Embryonic facial prominence (tissue), 1 donor: ENCODE data around the gene TACC3.

Source experiments
- DNase-seq: peaks from one replicate; pipeline ENCODE4 v3.0.0-alpha.2; 2016; ENCODE audit errors: extremely low spot score

Gene TACC3

DNA sequence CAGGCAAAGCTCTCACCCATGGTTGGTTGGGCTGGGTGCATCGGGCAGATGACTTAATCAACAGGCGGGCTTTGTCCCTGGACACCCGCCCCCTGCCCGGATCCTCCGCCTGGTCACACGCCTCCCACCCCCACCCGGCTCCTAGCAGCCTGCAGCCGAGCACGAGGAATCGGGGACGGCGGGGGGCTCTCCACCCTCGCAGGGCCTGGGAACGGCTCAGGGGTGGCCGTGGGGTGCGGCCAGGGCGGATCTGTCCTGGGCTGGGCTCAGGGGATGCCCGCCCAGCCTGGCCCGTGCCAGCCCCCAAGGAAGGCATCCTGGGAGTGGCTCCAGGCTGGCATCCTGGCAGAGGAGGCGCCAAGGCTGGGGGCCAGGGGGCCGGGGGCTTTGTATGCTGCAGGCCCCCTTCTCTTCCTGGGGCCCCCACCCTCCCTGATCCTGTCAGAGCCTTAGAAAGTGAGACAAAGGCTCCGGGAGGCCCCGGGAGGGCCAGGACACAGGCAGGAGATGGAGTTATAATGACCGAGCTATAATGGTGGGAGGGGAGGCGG is 39.3 kb downstream of the TACC3 start:
- no peak for DNase-seq

DNA sequence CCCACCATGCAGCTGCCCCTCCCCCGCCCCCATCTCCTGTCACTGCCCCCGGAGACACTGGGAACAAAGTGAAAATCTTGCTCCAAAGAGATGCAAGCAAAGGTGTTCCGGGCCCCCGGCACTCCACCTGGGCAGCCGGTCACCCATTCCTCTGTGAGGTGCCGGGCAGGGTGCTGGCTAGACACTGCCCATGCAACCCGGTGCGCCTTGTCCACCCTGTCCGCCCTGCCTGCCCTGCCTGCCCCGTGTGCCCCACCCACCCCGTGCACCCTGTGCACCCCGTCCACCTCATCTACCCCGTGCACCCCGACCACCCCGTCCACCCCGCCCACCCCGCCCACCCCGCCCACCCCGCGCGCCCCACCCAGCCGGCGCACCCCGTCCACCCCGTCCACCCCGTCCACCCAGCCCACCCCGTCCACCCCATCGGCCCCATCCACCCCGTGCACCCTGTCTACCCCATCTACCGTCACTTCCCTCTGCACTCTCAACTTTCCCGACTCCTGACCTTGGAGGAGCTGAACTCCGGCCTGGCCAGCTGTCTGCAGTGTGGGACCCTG is 39.9 kb downstream of the TACC3 start:
- no peak for DNase-seq

DNA sequence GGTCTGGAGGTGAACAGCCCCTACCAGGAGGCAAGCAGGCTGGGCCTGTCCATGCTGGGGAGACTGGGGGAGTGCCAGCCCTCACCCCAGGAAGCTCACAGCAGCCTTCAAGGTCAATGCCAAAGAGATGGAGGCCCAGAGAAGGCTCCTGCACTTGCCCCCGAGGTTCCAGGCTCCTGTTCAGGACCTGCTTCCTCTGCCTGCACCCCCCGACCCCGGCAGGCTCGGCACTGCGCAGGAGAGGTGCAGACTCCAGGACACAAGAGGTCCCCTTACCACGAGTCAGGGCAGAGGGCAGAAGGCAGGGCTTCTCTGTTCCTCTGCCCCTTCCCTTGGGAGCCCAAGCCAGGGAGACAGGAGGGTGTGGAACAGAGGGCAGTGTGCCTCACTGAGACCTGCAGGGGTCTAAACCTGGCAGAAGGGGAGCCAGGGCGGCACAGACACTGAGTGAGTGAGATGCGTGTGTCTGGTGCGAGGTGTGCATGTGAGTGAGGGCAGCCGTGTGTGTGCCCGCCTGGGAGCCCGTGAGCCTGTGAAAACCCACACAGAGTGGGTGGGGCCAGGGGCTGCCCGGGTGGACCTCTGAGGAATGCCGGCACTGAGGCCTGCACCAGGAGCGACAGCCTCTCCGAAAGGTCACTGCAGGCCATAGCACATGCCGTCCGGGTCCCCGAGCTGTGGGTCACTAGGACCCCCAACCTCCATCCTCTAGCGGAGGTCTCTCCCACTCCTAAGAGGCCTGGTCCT is 41.1 kb downstream of the TACC3 start:
- DNase-seq = no peak

DNA sequence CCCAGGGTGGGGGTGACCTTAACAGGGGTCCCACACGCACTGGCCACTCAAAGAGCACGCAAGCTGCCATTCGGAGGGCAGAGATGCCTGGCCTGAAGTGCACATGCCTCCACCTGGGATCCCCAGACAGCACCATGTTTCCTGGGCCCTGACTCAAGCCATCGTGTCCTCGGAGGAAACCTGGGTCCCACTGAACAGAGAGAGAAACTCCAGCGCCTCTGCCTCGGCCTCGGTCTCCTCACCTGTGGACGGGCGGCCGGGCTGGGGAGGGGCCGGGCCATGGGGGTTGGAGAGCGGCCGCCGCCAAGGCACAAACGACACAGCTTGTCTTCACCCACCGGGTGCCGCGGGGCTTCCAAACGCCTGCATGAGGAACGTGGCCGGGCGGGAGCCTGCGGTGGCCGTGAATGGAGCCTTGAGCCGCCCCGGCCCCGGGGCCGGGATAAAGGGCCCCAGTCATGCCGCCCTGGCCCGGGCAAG is 41.8 kb downstream of the TACC3 start:
- DNase-seq = no peak

DNA sequence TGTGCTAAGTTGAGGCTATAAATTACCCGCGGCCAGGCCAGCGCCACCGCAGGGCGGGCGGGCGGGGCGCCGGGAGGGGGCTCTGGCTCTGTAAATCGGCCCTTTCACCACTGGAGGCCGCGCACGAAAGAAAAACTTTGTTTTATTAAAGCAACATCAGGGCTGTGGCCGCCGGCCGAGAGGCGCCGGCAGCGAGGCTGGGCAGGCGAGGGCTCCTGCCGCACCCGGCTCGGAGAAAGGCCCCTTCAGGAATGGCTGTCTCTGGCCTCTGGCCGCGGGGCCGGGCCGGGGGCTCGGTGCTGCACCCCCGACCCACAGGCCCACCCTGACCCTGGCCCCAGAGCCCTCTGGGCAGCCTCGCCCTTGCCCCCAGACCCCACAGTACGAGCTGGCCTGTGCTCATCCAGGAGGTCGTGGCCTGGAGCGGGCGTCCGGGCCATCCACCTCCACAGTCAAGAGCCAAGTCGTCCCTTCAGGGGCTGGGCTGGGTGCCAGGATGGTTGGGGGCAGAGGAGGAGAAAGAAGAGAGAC is 42.3 kb downstream of the TACC3 start:
- no peak for DNase-seq

DNA sequence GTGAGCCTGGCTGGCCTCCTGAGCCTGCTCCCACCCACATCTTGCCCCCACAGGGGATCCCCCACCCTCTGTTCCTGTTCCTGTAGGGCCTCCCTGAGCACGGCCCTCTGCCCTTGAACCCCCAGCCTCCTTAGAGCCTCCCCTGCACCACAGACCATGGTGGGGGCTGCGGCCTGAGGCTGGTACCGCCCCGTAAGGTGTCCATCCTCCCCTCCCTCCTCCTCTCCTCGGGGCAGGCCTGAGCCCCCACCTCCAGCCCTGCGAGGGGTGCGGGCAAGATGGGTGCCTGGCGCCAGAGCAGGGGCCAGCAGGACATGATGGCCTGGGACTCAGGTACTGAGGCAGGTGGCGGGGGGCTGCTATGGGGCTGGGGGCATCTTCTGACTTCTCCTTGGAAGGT is 43.3 kb downstream of the TACC3 start:
- DNase-seq = no peak

DNA sequence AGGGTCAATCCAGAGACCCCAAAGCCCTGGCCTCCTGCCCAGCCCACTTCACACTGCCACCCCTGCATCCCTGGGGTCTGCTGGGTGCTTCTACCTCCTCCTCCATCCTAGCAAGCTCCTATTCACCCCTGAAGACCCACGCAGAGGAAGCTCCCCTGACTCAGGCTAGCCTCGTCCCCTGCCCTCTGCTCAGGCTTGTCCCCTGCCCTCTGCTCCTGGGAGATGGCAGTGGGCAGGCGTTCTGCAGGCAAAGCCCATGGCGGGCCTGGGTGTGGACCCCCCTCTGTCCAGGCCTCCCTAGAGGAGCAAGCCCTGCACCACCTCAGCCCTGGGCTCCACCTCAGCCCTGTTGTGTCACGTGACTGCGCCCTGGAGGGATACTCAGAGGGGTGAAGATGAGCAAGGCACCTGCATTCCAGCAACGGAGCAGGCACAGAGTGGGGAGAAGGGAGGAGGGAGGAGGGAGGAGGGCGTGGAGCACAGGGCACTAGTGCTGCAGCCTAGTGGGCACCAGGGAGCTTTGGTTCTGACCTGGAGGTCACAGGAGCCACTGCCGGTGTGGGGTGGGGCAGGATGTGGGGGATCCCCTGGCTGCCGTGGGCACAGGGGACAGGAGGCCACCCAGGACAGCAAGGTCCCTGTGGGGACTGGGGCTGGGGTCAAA is 44.2 kb downstream of the TACC3 start:
- no peak for DNase-seq

DNA sequence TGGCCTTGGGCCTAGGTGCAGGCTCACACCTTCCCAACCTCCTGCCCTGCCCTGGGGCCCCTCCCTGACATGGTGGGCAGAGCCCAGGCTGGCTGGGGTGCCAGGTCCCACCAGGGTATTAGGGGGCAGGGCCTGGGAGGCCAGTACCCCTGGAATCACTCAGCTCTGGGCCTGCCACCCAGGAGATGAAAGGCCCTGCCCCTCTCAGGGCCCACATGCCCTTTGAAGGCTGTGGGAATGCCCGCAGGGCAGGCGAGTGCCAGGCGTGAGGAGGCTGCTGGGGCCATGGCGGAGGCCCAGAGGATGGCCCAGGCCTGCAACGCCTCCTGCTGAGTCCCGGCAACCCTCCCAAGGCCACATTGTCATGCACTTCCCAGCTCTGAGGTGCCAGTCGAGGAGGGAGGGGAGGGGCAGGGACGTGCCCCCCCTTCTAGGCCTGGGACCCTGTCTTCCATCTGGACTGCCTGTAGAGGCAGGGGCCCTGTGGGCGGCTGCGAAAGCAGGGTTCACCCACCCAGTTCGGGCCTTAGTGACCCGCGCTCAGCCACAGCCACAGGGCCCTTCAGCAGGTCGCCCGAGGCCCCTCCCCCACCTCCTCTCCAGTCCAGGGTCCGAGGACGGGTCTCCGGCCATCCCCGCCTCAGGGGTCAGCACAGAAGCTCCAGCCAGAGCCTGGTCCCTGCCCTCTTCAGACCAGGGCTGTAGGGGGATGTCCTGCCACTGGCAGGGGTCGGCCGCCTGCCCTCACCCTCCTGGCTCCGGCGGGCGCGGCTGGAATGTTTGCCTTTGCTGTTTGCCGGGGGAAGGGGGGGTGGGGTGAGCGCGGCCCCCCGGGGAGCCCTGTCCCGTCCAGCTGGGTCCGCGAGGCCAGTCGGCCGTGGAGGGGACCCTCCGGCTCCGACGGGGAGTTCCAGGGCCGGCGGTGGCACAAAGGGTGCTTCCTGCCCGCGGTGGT is 45.1 kb downstream of the TACC3 start:
- no peak for DNase-seq

DNA sequence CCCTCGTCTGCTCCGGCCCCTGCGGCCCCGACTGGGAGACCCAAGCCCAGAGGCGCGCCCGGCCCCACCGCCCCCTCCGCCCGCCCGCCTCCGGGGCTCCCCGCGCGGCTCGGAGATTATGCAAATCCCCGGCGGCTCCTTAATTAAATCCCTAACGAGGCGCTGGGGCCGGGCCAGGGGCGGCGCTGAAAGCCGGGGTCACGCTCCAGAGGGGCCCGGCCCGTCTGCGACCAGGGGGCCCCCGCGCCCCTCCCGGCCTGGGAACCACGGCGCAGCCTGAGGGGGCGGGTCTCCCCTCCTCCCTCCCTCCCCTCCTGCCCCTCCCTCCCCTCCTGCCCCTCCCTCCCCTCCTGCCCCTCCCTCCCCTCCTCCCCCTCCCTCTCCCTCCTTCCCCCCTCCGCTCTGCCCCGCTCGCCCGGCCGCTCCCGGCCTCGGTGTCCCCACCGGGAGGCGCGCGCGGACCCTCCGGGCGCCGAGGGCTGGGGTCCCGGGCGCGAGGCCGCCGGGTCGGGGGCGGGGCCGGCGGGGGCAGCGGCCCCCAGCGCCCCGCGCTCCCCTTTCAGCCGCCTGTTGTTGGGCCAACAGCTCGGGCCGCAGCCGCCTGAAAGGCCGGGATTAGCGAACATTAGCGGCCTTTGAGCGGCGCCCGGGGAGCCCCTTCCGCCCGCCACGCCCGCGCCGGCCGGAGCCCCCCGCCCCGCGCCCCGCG is 45.9 kb downstream of the TACC3 start:
- DNase-seq = no peak

DNA sequence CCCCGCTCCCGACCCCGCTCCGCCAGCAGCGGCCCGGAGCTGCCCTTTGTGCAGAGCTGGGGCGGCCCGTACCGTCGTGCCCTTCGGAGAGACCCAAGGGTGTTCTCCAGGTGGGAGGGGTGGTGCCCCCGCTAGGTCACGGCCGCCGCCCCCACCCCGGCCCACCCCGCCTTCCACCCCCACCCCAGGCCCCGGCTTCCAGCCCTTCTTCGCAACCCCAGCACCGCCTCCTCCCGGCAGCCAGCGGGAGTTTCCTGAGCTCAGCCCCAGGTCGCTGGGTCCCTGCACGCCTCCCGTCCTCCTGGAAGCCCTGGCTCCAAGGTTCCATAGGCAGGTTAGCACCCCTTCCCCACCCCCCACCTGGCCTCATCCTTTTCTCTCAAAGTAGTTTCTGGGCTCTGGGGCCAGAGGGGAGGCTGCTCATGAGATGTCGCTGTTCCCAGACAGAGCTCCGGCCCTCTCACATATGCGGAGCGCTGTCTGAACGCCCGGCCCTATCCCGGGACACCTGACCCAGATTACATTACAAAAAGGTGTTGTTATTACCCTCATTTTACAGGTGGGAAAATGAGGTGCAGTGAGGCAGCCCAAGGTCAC is 46.5 kb downstream of the TACC3 start:
- no peak for DNase-seq

DNA sequence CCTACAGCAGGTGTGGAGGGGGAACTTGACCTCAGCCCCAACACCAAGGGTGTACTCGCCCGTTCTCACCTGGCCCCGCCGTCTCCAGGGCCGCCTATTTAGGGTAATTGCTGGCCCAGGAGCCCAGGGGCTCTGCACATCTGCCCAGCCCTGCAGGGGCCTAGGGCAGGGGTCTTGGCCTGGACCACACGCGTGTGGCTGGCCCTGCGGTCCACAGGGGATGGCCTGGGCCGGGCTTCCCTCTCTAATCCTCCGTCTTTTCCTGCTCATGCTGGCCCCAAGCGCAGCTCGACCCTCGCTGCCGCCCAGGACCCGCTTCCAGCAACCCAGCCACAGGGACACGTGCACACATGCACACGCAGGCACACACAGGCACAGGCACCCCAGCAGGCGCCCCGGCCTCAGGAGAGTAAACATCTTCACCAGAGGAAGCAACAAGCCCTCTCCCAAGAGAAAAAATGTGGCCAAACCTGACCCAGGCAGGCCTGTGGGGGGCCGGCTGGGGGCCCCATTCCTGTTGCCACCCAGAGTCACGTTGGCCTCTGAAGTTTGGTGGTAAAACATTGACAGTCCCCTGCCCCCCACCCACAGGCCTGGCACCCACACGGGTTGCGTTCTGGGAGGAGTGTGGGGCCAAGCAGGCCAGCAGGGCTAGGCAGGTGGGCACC is 47.2 kb downstream of the TACC3 start:
- DNase-seq = no peak

DNA sequence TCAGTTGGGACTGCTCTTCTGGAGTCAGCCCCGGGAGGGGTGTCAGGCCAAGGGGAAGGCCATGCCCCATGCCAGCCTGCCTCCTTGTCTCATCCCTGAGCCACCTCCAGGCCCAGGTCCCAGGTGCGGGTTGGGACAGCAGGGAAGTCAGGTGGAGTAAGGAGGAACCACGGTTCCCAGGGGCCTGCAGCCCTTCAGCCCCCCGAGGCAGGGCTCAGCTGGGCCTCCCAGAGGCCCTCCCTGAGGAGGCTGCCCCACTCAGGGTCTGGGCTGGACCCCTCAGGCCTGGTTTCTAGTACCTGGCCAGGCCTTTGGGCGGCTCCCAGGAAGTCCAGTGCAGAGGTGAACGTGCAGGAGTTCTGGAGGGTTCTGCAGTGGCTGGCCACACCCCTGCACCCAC is 48.4 kb downstream of the TACC3 start:
- DNase-seq = no peak

DNA sequence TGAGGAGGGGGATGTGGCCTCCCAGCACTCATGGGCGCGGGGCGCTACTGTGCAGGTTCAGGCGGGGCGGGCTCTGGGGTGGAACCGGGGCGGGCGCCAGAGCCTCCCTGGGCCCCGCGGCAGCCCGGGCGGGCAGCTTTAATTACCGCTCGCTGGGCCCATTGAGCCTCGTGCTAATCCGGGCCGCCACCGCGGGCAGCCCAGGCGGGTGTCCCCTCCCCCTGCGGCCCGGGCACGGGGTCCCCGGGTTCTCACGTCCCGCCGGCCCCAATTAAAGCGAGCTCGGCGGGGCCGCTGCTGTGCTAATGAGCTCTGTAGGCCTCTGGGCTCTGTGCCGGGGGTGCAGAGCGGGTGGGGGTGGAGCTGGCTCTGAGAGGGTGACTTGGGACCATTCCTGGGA is 48.9 kb downstream of the TACC3 start:
- no peak for DNase-seq

DNA sequence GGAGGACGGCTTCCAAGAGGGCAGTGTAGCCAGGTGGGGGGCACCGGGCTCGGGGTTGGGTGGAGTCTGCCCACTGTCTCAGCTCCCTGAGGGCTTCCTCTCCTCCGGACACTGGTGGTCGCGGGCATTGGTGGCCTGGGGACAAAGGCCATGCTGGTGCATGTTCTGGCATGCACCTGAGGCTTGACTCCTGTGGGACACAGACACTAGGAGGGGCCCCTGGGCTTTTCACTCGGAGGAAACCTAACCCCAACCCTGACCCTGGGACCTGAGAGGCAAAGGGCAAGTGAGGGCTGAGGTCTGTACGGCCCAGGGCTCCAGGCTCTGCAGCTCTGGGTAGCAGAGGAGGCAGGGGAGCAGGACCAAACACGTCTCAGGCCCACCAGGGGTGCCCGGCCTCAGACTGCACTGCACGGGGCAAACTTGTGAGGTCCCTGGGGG is 49.5 kb downstream of the TACC3 start:
- DNase-seq = no peak

DNA sequence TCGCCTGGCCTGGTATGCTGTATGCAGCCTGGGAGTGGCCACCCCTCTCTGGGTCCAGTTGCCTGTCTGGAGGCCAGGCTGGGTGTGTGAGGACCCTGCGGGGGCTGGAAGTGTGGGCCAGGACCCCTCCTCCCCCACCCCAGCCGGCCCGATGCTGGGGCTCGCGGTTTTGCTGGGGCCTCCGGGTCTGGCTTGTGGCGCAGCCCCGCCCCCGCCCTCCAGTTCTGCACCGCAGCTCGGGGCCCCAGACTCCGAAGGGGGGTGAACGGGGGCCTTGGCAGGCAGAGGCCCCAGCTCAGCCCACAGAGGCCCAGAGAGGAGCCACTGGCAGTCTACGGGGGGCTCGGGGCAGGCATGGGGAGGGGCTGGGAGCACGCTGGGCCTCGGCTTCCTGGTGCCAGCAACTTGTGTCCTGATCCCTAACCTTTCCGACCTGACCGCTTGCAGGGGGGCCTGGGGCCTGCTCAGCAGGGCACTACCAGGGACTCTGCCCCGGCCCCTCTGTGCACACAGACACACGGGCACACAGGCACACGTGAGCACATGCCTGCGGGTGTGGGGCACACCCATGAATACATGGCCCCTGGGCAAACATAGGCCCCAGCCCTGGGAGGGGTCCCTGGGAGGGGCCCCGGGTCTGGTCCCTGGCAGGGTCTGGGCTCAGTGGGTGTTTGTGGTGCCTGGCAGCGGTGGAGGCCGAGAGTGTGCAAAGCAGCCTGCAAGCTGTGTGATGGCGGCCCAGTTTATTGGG is 50.4 kb downstream of the TACC3 start:
- no peak for DNase-seq

DNA sequence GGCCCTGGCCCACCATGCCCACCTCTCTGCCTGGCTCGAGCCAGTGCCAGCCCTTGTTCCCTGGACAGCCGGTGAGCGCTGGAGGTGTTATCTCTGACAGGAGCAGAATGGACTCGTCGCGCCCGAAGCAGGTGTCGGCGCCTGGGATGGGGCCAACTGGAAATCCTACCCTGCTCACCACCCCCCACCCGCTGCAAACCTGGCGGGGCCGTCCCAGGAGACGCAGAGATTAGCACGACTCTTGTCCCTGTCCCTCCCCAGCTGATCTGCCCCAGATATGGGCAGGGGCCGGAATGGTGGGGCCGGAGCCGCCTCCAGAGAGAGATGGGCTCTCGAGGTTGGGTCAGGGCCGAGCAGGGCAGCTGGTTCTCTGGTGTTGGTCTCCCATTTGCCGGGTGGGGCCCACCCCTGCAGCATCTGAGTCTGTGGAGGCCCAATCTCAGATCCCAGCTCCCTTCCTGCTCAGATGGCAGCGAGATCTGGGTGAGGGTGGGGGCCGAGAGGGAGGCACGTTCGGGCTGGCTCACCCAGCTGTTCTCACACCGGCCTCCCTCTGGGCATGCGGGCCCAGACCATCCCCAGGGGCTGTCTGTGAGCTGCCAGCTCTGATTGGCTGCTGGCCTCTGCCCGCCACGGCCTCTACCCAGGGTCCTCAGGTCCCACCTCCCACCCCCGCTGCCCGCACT is 51.7 kb downstream of the TACC3 start:
- DNase-seq = no peak

DNA sequence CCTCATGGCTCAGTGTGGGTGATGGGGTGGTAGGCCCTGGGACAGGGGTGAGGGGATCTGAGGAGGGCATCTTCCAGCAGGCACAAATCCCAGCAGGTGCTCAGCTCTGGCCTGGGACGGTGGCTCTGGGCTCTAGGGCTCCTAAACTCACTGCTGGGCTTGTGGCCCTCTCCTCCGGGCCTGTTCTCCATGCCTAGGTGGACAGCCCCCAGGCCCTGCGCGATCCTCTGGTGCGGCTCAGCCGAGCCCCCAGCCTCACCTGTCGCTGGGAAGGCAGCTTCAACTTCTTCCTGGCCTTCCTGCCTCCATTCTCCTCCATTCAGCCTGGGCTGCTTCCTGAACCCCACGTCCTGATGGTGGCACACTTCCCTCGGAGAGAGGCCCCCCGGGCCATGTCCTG is 52.4 kb downstream of the TACC3 start:
- DNase-seq = no peak

DNA sequence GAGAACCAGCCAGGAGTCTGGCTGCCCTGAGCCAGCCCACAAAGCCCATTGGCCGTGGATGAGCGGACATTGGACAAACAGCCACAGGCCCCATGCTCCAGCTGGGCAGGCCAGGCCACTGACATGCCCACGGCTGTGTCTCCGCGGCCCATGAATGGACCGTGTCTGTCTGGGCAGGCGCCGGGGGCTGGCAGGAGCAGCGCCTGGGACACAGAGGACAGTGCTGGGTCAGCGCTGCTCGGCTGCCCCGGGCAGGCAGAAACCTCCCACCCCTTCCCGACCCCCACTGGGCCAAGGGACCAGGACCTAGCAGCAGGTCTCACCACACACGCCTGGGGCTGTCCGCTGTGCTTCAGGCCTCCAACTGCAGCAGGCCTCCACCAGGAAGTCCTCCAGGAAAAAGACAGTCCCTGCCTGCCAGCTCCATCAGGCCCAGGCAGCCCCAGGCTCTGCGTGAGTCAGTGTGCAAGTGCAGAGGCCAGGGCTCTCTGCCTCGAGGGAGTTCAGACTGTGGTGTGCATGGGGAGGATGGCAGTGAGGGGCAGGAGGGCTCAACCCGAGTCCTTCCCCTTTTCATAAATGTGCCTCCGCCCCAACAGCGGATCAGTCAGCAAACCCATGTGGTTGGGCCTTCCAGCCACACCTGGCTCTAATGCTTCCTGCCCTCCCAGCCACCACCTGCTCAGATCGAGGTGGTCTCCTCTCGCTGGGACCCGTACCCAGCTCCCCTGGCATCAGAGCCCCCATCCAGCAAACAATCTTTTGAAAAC is 54.6 kb downstream of the TACC3 start:
- no peak for DNase-seq
